Upper lobe of right lung (tissue), 1 donor: ENCODE data around the gene TANK. TPM values are rescaled to one million over a fixed set of nuclear protein-coding genes. Genes with fewer than 3 reads are reported as not detected.
"Not testable (repeated sequence)": the region's sequence is repeated elsewhere in the genome, so short reads cannot be mapped to it uniquely, and the experiment has no call there.

Source experiments
- ATAC-seq: fragments of 200-7000 bp; cut with Tn5 transposase; one replicate; pipeline ENCODE4 v1.9.1; 2020; ENCODE audit warnings: mild to moderate bottlenecking, moderate library complexity
- DNase-seq: peaks from one replicate; pipeline ENCODE4 v3.0.0-alpha.2; 2020
- H3K27ac ChIP-seq: fragments of 200-600 bp; one replicate; pipeline ENCODE4 v1.8.0; 2022
- H3K27me3 ChIP-seq: fragments of 200-600 bp; one replicate; pipeline ENCODE4 v1.8.0; 2022; ENCODE audit warnings: mild to moderate bottlenecking
- H3K36me3 ChIP-seq: fragments of 200-600 bp; one replicate; pipeline ENCODE4 v1.8.0; 2022
- H3K4me1 ChIP-seq: fragments of 200-600 bp; one replicate; pipeline ENCODE4 v1.8.0; 2022
- H3K4me3 ChIP-seq: fragments of 200-600 bp; one replicate; pipeline ENCODE4 v1.8.0; 2022; ENCODE audit warnings: mild to moderate bottlenecking
- H3K9me3 ChIP-seq: fragments of 200-600 bp; one replicate; pipeline ENCODE4 v1.8.0; 2022
- intact Hi-C: fragments of 100-400 bp; cut with DNase I; formaldehyde crosslinking; loops from one replicate; pipeline ENCODE4 v1.11.0; 2022
- total RNA-seq: library from RNA; stranded (reverse); fragmentation: NEBNext Ultra II Directional; extraction: Animal tissue kit (Norgen Biotek cat#: 25700); gene quantifications from one replicate; pipeline ENCODE4 v1.2.1, GENCODE V29; 2021
- TF ChIP-seq, protein P1 (sequence below): fragments of 200-600 bp; IDR thresholded peaks from one replicate; pipeline ENCODE4 v1.8.0; 2022; ENCODE audit warnings: antibody characterized with exemption
- donor health status: DM: no; HTN: yes; CAD: no; lungs with severe emphysema.

The TANK gene
- total RNA-seq, 1 donor from 2014 or later = 79.6 TPM

DNA sequence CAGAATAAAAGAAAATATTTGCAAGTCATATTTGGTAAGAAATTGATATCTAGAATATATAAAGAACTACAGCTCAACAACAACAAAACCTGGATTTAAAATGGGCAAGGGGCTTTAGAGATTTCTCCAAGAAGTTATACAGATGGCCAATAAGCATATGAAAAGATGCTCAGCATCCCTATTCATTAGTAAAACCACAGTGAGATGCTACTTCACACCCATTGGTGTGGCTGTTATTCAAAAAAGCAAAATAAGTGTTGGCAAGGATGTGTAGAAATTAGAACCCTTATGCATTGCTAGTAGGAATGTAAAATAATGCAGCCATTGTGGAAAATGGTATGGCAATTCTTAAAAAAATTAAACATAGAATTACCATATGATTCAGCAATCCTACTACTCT lies 29.8 kb downstream of the TANK start:
- no peaks in the 10 kb centered on the region for H3K9me3 ChIP-seq
- ATAC-seq = no peak
- H3K27me3 ChIP-seq = no peaks in the 10 kb centered on the region
- H3K27ac ChIP-seq = no peak overlapping the region
- no peak for DNase-seq
- TF ChIP-seq, protein P1, sequence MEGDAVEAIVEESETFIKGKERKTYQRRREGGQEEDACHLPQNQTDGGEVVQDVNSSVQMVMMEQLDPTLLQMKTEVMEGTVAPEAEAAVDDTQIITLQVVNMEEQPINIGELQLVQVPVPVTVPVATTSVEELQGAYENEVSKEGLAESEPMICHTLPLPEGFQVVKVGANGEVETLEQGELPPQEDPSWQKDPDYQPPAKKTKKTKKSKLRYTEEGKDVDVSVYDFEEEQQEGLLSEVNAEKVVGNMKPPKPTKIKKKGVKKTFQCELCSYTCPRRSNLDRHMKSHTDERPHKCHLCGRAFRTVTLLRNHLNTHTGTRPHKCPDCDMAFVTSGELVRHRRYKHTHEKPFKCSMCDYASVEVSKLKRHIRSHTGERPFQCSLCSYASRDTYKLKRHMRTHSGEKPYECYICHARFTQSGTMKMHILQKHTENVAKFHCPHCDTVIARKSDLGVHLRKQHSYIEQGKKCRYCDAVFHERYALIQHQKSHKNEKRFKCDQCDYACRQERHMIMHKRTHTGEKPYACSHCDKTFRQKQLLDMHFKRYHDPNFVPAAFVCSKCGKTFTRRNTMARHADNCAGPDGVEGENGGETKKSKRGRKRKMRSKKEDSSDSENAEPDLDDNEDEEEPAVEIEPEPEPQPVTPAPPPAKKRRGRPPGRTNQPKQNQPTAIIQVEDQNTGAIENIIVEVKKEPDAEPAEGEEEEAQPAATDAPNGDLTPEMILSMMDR = no peak
- intact Hi-C loops = no loop called here
- H3K36me3 ChIP-seq = peaks cover 16% of the 10 kb centered on the region
- no peaks in the 10 kb centered on the region for H3K4me1 ChIP-seq
- H3K4me3 ChIP-seq = no peak overlapping the region

DNA sequence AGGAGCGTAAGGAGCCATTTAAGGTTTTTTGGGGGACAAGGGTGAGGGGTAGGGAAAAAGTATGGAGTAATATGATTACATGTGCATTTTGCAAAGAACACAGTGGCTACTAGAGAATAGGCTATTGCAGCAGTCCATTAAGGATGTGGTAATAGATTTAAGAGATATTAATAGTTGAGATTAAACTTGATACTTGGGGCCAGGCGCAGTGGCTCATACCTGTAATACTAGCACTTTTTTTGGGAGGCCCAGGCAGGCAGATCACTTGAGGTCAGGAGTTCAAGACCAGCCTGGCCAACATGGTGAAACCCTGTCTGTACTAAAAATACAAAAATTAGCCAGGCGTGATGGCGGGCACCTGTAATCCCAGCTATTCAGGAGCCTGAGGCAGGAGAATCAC lies 35.4 kb downstream of the TANK start:
- H3K4me1 ChIP-seq = peaks cover 12% of the 10 kb centered on the region
- H3K27ac ChIP-seq, H3K9me3 ChIP-seq, DNase-seq, ATAC-seq, H3K4me3 ChIP-seq, H3K27me3 ChIP-seq, intact Hi-C loops: not testable (repeated sequence)
- peaks cover 29% of the 10 kb centered on the region for H3K36me3 ChIP-seq

DNA sequence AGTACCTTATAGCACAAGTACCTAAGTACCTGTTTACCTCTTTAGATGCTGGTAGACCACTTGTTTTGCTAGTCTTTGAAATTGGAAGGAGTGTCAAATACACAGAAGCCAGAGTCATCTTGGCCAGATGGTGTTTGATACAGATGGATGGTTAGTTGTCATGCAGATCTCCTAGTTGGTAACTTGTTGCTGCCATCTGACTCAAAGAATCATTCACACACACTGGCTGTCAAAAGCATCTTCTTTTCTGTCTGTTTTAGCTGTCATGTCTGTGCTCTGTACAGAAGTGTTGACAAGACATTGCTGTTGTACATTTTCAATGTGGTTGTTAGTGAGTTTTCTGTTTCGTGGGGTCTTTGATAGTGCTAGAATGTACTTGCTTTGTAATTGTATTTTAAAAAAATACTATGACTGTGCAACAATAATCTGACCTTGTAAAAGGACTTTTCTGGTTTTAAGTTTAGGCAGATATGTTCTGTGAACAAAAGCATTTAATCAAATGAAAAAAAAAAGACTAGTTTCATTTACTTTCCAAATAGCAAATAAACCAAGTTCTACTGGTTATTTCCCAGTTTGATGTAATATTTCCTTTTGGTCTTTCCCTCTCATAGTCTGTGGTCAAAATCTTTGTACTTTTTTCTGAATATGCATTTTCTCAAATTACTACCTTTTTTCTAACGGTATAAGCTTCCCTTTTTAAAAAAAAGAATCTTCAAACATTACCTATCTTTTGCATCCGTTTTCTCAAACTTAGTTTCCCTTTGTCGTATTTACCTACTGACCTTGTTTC lies 39.9 kb downstream of the TANK start:
- no peaks in the 10 kb centered on the region for H3K27me3 ChIP-seq
- intact Hi-C loops = no loop called here
- no peak for DNase-seq

DNA sequence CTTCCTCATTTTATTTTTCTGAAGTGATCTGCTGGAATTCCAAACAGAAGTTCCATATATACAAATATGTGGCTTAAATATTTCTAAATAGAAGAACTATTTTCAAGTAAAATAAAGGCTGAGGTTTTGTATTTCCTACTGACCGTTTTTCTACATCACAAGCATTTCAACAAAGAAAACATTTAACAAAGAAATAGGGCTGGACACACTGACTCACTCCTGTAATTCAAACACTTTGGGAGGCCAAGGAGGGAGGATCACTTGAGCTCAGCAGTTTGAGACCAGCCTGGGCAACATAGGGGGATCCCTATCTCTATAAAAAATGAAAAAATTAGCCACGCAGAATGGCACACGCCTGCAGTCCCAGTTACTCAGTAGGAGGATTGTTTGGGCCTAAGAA lies 44.6 kb downstream of the TANK start:
- no peak overlapping the region for H3K4me3 ChIP-seq
- H3K4me1 ChIP-seq = peaks cover 12% of the 10 kb centered on the region
- H3K36me3 ChIP-seq = peaks cover 48% of the 10 kb centered on the region
- intact Hi-C loops = no loop called here
- no peaks in the 10 kb centered on the region for H3K27me3 ChIP-seq
- H3K9me3 ChIP-seq = no peaks in the 10 kb centered on the region
- DNase-seq = no peak
- TF ChIP-seq, protein P1 = no peak
- no peak for ATAC-seq
- no peak overlapping the region for H3K27ac ChIP-seq

More for the DNA sequence above, 39.9 kb downstream of the TANK start:
- Histone ChIP-seq H3K36me3 (peaks cover 45% of the 10 kb centered on the region), H3K9me3 (no peaks in the 10 kb centered on the region), H3K27ac (no peak overlapping the region), H3K4me1 (peaks cover 16% of the 10 kb centered on the region), H3K4me3 (no peak overlapping the region)
- TF ChIP-seq, protein P1 = no peak
- ATAC-seq = no peak

DNA sequence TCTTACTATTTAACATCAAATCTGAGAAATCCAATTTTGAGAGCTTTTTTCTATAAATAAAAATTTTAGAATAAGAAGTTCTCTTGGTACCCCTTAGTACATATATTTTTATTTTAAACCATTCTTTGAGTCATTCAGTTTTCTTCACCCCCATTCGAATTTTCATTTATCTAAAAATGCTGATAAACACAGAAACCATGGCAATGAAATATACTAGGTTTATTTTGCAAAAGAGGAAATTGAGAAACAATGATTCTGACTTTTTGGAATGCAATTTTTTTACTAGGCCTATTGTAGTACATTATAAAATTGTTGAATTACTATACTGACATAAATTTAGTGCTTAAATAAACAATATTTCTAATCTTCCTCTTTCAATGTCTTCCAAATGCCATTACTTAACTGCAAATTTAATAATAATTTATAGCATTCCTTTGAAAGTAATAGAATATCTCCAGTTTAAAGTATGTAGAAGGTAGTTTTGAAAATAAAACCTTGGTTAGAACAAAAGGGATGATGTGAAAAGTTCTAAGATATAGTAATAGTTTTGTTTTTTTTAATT lies 46.3 kb downstream of the TANK start:
- DNase-seq = no peak
- no peak overlapping the region for H3K4me3 ChIP-seq
- H3K4me1 ChIP-seq = no peaks in the 10 kb centered on the region
- peaks cover 48% of the 10 kb centered on the region for H3K36me3 ChIP-seq
- no peaks in the 10 kb centered on the region for H3K27me3 ChIP-seq
- ATAC-seq = no peak
- TF ChIP-seq, protein P1 = no peak
- no peak overlapping the region for H3K27ac ChIP-seq
- intact Hi-C loops = no loop called here
- H3K9me3 ChIP-seq = no peaks in the 10 kb centered on the region

DNA sequence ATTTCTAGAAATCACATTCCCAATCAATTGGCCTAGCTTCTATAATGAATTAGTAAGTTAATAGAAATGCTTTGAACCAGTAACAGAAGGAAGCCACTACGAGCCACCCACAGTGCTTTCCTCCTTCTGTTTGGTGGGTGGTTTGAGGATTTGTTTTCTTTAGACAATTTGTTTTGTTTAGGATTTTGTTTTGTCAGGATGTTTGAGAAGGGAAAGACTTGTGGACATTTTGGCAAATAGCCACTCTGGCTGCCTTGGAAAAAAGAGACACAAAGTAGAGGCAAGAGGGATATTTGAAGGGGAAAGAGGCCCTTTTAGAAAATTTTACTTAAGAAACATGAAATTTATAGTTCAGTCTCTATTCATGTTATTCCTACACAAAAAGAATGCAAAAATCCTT lies 47.7 kb downstream of the TANK start:
- Histone ChIP-seq H3K36me3 (peaks cover 59% of the 10 kb centered on the region), H3K9me3 (no peaks in the 10 kb centered on the region), H3K27ac (no peak overlapping the region), H3K27me3 (no peaks in the 10 kb centered on the region), H3K4me1 (no peaks in the 10 kb centered on the region), H3K4me3 (no peak overlapping the region)
- DNase-seq (no peak), ATAC-seq (no peak)
- intact Hi-C loops = no loop called here
- TF ChIP-seq, protein P1 = no peak
